ENCODE results near the gene RSPO1.

RSPO1 gene

GRCh38 chr1:37570528-37571334, 64.0 kb downstream of the RSPO1 start:
- no peak for ATAC-seq
- TF ChIP-seq PPARA (CRISPR knock-in tag; IDR thresholded peaks at IDR 0.05; ENCODE audit: borderline replicate concordance) (no peak), ESRRG (CRISPR knock-in tag; IDR thresholded peaks at IDR 0.05) (no peak), CSDC2 (CRISPR knock-in tag; IDR thresholded peaks at IDR 0.05) (no peak), SNAI2 (CRISPR knock-in tag; IDR thresholded peaks at IDR 0.05) (no peak), POU6F1 (CRISPR knock-in tag; IDR thresholded peaks at IDR 0.05; ENCODE audit: borderline replicate concordance, low read depth) (no peak), PATZ1 (CRISPR knock-in tag; IDR thresholded peaks at IDR 0.05; ENCODE audit: borderline replicate concordance) (no peak), OSR1 (CRISPR knock-in tag; IDR thresholded peaks at IDR 0.05) (no peak), RARB (CRISPR knock-in tag; IDR thresholded peaks at IDR 0.05) (no peak)

- peak; percentile 27; the same call in 1 of the 3 replicates for ATAC-seq
- TF ChIP-seq ZNF70 (CRISPR knock-in tag; IDR thresholded peaks at IDR 0.05) (no peak), CSRNP3 (CRISPR knock-in tag; IDR thresholded peaks at IDR 0.05) (no peak), CSDC2 (CRISPR knock-in tag; IDR thresholded peaks at IDR 0.05) (no peak), TSHZ2 (CRISPR knock-in tag; IDR thresholded peaks at IDR 0.05) (no peak), TOX (CRISPR knock-in tag; IDR thresholded peaks at IDR 0.05; ENCODE audit: borderline replicate concordance) (no peak), POU6F1 (CRISPR knock-in tag; IDR thresholded peaks at IDR 0.05; ENCODE audit: borderline replicate concordance, low read depth) (no peak), ZNF8 (CRISPR knock-in tag; IDR thresholded peaks at IDR 0.05) (no peak)
- TF ChIP-seq, protein P1, sequence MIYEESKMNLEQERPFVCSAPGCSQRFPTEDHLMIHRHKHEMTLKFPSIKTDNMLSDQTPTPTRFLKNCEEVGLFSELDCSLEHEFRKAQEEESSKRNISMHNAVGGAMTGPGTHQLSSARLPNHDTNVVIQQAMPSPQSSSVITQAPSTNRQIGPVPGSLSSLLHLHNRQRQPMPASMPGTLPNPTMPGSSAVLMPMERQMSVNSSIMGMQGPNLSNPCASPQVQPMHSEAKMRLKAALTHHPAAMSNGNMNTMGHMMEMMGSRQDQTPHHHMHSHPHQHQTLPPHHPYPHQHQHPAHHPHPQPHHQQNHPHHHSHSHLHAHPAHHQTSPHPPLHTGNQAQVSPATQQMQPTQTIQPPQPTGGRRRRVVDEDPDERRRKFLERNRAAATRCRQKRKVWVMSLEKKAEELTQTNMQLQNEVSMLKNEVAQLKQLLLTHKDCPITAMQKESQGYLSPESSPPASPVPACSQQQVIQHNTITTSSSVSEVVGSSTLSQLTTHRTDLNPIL (CRISPR knock-in tag; IDR thresholded peaks at IDR 0.05; ENCODE audit: low read depth) = no peak
These were observed 67.7 kb downstream of the RSPO1 start for GRCh38 chr1:37567023-37567422.

- no peak for ATAC-seq
- TF ChIP-seq RARB (CRISPR knock-in tag; IDR thresholded peaks at IDR 0.05) (no peak), BACH2 (CRISPR knock-in tag; IDR thresholded peaks at IDR 0.05; ENCODE audit: borderline replicate concordance) (no peak), PATZ1 (CRISPR knock-in tag; IDR thresholded peaks at IDR 0.05; ENCODE audit: borderline replicate concordance) (no peak), GLIS3 (CRISPR knock-in tag; IDR thresholded peaks at IDR 0.05) (no peak), ISL1 (CRISPR knock-in tag; IDR thresholded peaks at IDR 0.05) (no peak), ARNTL (CRISPR knock-in tag; IDR thresholded peaks at IDR 0.05; ENCODE audit: borderline replicate concordance, low read depth) (no peak), ZFP3 (CRISPR knock-in tag; IDR thresholded peaks at IDR 0.05) (no peak), TCF4 (CRISPR knock-in tag; IDR thresholded peaks at IDR 0.05; ENCODE audit: borderline replicate concordance) (no peak), POU6F1 (CRISPR knock-in tag; IDR thresholded peaks at IDR 0.05; ENCODE audit: borderline replicate concordance, low read depth) (no peak), ZC3H10 (CRISPR knock-in tag; IDR thresholded peaks at IDR 0.05) (no peak)
- TF ChIP-seq, protein P1 (CRISPR knock-in tag; IDR thresholded peaks at IDR 0.05; ENCODE audit: low read depth) = no peak
These were observed 69.8 kb downstream of the RSPO1 start for GRCh38 chr1:37564892-37565291.

Measured in SK-N-SH treated with all-trans-retinoic acid at 6 μM for 48 hours (cell line).